Daoy (cell line): ENCODE results near the gene MIS18BP1. TPM values are rescaled to one million over a fixed set of nuclear protein-coding genes. Genes with fewer than 3 reads are reported as not detected.
"Not testable (repeated sequence)": the region's sequence is repeated elsewhere in the genome, so short reads cannot be mapped to it uniquely, and the experiment has no call there.

Source experiments
- DNase-seq: peaks from one replicate; pipeline ENCODE4 v3.0.0-alpha.2; 2015; ENCODE audit warnings: low read depth
- total RNA-seq: library from RNA; depleted of rRNA; stranded (reverse); fragments of >200 nt; shearing (Covaris generic); gene quantifications from 2 replicates; pipeline ENCODE4 v1.2.3, GENCODE V29; 2014

Gene MIS18BP1
- total RNA-seq, 1 experiment from 2014 or later, result 36.8 TPM

DNA sequence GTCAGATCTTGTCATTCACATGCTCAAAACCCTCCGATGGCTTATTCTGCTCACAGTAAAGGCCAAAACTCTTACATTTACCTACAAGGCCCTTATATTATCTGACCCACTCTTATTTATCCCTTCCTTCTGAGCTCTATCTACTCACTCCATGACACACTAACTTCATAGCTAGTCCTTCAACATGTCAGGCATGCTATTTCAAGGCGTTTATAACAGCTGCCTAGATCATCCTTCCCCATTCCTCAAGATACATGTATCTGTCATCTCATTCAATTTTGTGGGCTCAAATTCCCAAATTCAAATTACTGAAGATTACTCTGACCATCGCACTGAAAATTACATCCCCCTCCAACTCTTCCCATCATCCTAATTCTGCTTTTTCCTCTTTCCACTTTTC is 6.9 kb downstream of the MIS18BP1 start:
- no peak for DNase-seq

DNA sequence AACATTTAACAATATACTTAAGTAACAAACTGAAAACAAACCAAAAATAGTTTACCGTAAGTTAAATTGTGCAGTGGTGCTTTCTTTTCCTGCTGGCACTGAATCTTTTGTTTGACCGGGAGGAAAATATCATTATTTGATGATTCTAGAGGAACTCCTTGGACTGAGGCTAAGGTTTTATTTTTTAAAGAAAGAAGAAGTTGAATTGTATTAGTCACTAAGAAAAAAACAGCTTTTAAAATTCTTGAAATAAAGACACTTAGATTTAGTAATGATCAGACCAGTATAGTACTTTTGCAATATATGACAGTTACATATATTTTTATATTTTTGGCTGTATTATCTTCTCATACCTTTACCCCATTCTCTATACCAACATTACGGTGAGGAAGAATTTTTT is 10.3 kb downstream of the MIS18BP1 start:
- no peak for DNase-seq

DNA sequence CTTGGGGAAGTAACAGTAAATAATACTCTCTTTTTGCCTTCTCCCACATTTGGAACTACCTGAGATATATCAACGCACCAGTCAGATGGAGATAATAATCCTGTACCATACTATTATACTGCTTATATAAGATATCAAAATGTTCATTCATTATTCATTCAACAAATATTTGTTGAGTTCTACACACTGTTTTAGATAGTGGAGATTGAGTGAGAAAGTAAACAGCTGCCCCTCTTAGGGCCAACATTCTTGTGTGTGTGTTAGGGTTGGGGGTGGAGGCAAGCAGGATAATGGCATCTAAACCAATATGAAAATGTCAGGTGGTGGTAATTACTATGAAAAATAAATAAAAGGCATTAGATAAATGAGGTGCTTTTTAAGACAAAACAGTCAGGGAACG is 14.0 kb downstream of the MIS18BP1 start:
- no peak for DNase-seq

DNA sequence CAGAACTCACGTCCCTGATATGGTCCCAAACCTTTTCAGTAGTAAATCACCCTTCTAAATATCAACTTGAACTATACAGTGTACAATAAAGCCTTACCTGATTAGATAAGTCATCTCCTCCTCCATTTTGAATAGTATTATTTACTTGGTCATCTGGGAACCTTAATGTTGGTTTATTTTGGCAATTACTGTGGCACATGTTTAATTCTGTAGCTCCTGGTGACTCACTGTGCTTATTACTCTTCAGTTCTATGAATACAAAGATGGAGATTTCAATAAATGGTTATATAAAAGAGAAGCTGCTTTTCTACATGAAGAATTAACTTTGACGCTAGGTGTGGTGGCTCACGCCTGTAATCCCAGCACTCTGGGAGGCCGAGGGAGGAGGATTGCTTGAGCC is 25.4 kb downstream of the MIS18BP1 start:
- no peak for DNase-seq

DNA sequence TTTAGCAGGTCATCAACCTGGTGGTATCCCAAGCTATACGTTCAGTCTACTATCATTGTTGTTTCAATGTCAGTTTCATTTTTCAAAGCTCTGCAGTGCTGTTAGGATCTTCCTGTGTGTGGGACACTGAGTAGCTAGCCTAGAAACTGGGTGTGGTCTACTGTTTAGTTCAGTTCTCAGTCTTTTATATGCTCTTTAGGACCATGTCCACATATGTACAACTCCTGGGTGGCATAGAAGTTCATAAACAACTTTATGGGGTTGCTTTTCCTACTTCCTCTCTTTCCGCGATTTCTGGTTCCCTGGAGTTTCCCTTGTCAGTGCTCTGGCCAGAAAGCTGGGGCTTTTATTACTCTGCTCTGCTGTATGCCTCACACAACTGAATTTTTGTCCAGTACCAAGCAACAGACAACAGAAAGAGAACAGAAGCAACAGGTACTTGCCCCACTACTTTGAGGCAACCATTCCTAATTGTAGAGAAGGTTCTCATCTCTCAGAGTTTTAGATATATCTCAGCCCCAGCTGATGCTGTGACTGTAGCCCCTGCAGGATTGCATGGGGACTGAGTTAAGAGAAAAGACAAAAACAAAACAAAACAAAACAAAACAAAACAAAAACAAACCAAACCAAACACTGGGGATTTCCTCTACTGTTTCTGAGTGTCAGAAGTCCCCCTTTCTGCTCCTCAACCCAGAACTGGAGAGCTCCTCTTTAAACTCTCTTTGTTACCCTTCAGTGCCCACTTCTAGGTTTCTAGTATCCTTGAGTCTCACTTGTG is 30.3 kb downstream of the MIS18BP1 start:
- DNase-seq, result no peak

DNA sequence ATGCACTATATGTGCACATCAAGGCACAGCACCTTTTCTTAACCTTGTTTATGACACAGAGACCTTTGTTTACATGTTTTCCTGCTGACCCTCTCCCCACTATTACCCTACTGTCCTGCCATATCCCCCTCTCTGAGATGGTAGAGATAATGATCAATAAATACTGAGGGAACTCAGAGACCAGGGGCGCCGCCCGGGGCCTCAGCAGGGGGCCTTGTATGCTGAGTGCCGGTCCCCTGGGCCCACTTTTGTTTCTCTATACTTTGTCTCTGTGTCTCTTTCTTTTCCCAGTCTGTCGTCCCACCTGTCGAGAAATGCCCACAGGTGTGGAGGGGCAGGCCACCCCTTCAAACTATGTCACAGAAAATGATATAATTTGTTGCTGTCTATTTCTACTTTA is 38.7 kb downstream of the MIS18BP1 start:
- DNase-seq, result not testable (repeated sequence)

DNA sequence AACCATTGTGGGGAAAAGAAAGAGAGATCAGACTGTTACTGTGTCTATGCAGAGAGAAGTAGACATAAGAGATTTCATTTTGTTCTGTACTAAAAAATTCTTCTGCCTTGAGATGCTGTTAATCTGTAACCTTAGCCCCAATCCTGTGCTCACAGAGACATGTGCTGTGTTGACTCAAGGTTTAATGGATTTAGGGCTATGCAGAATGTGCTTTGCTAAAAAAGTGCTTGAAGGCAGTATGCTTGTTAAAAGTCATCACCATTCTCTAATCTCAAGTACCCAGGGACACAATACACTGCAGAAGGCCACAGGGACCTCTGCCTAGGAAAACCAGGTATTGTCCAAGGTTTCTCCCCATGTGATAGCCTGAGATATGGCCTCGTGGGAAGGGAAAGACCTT is 39.3 kb downstream of the MIS18BP1 start:
- DNase-seq, result not testable (repeated sequence)

DNA sequence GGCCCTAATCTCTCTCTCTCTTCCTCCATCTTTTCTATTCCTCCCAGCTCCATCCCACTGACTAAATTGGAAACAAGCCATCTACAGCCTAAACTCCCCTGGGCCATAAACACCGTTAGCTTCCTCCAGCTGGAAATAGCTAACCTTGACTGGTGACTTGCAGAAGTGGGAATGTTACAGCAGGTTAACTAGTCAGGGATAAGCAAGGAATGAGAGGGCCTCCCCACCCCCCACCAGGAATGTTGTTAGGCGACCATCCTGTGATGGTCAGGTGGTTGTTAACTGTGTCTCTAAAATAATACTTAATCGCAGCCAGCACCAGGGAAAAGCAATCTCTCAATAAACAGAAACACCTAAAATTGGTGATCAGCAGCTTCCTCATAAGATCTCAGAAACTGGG is 40.8 kb downstream of the MIS18BP1 start:
- DNase-seq, result no peak

DNA sequence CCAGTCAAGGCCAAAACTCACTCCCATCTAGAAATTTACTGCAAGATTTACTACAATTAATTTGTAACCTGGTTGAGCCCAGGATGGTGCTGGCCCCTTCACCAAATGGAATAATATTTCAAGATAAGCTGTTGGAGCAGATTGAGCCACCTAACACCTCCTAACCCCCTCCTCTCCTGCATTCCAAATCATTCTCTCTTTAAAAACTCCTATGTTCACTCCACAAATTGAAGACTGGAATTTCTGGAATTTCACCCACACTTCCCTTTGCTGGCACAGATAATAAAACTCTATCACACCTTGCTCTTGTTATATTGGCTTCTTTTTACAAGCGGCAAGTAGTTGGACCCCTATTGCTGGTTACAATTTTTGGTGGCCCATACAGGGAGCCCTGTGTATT is 41.7 kb downstream of the MIS18BP1 start:
- no peak for DNase-seq

DNA sequence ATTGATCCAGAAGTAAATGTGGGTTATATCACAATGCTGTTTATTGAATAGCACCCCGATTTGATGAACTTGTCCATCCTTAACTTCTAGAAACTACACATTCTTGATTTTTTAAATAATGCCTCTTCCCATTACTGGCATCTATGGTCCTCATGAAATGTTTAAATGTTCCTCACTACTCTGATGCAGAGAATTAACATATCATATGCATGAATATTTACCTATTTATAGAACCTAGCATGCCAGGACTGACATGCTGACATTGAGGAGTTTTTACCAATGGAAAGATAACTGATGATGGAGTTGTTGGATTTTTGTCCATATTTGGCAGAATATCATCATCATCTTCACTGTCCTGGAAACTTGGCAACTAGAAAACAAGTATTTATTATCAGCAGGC is 42.8 kb downstream of the MIS18BP1 start:
- no peak for DNase-seq

DNA sequence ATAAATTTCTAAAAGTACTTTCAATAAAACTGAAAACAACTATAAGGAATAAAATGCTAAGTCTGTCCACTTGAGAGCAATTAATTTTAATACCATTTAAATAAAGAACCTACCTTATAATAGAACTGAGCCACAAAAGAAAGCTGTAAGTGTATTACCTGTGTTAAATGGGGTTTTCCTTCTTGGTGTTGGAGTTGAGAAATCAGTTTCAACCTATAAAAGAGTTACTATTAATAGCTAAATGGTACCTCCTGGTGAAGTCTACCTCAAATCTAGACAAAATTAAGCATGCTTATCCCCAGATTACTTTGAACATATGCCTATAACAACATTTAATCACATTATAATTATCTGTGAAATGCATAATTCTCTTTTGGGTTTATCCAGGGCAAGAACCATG is 48.8 kb downstream of the MIS18BP1 start:
- no peak for DNase-seq

DNA sequence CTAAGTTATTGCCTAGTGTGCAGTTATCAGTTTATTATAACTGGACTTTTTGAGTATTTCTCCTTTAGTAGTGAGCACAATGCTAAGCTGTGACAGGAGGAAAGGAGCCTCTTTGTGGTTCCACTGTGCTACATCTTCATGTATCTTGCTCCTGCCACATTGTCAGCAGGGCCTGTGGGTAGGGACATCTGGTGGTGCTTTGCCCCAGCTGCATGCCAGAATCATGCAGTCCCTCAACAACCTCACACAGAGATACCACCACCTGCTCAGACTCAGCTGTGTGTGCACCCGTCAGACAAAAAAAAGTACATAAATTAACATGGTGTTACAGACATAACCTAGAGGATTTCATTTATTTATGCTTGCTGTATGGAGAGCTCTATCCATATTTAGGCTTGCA is 51.1 kb downstream of the MIS18BP1 start:
- no peak for DNase-seq

DNA sequence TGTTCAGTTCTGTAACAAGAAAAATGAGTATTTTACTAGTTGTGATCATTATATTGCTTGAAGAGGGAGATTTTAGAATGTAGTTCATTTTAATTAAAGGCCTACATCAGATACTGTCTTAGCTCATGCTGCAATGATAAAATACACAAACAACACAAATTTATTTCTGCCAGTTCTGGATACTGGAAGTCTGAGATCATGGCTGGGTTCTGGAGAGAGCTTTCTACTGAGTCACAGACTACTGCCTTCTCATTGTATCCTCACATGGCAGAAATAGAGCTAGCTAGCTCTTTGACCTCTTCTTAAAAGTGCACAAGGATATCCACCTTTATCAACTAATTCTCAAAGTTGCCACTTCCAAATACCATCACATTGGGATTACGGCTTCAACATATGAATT is 53.8 kb downstream of the MIS18BP1 start:
- DNase-seq, result peak; percentile 7

DNA sequence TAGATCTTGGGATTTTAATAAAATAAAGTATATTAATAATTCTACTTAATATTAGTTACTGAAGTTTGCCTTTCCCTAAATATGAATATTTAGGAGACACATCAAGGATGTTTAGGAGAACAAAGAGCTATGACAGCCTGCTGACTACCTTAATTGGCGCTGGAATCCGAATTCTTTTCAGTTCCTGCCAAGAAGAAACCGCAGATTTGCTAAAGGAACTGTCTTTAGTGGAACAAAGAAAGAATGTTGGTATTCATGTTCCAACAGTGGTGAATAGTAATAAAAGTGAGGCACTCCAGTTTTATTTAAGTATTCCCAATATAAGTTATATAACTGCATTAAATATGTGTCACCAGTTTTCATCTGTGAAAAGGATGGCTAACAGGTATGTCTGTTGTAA is 54.5 kb downstream of the MIS18BP1 start:
- DNase-seq, result peak; percentile 46

DNA sequence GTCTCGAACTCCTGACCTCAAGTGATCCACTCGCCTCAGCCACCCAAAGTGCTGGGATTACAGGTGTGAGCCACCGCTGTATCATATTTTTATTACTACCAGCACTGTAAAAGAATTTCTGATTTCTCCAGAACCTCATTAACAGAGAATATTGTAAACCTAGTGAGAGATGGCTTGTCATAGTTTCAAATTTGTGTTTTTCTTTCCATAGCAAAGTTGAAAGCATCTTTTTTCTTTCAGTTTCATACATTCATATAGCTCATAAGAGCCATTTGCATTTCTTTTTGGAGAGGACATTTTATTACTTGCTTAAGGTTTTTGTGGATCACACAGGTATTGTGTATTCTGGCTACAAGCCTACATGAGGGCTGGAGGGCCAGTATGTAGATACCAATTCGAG is 58.0 kb downstream of the MIS18BP1 start:
- DNase-seq, result no peak

DNA sequence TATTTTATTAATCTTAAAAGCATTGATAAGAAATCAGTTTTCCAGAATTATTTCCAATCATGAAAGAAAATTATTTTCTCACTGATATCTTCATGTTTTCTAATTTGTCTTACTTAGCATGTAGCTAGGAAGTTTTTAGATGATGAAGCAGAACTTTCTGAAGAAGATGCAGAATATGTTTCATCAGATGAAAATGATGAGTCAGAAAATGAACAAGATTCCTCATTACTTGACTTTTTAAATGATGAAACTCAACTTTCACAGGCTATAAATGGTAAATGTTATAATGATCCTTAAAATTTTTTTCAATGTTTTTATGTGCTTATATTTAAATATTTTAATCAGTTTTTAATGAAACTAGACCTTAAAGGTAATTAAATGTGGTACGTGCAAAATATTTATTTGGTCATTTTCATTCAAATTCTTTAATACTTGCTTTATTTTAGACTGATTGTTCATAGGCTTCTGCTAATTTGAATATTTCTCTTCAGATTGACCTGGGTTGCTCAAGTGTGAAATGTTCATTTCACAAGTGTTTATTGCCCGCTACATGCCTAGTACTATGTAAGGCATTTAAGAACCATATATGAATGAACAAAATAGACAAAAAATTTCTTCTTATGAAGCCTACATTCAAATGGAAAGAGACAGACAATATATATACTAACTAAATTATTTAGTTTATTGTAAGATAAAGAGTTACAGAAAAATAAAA is 67.7 kb downstream of the MIS18BP1 start:
- DNase-seq, result no peak

DNA sequence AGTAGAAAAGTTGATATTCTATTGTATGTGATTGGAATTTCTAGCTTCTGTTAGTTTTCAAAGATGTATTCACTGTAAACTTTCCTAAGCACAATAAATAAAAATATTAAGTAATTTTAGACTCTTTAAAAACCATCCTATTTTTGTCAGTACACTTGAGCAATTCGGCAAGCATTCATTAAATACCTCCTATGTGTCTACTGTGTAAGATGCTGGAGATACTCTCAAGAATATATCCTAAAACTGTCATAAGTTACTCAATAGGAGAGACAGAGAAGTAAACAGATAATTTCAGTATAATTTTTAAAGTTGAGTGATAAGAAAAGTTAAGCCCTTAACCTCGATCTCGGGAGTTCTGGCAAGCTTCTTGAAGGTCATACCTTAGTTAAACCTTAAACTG is 71.2 kb downstream of the MIS18BP1 start:
- no peak for DNase-seq

DNA sequence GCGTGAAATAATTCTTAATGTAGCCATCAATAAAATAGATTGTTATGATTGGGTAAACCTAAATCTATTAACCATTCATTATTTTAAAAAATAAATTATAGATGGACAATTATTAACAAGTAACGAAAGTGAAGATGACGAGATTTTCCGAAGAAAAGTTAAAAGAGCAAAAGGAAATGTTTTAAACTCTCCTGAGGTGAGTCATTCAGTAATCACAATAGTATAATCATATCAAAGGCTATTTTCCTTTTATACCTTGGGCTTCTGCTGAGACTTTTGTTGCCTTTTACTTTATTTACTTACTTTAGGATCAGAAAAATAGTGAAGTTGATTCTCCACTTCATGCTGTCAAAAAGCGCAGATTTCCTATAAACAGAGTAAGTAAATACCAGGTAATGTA is 71.7 kb downstream of the MIS18BP1 start:
- no peak for DNase-seq

DNA sequence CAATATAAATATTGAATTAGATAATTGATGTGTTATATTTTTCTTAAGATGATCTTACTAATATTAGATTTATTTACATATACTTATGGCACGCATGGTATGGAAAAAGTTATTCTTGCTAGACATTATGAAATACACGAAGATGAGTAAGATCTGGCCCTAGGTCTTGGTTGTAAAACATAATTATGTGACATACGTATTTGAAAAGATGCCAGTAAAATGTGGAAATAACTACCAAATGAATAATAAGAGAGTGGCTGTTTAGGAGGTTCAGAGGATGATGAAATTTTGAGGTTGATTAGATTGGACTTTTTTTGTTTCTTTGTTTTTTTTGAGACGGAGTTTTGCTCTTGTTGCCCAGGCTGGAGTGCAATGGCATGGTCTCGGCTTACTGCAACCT is 75.9 kb downstream of the MIS18BP1 start:
- DNase-seq, result no peak

DNA sequence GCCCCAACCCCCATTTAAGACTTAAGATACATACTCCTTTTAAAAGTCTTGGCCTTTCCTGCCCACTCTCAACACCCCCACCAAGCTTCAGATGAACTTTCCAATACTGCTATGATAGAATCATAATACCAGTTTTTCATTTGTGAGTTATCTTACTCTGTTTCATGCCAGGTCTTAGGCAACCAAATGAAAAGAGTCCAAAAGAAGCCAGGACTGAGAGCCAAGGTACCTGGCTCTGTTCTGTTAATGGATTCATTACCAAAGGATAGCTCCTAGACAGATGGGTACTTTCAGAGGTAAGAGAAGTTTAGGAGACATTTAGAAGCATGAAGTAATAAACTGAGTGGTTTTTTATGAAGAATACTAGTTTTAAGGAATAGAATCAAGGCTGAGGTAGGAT is 83.1 kb downstream of the MIS18BP1 start:
- no peak for DNase-seq

DNA sequence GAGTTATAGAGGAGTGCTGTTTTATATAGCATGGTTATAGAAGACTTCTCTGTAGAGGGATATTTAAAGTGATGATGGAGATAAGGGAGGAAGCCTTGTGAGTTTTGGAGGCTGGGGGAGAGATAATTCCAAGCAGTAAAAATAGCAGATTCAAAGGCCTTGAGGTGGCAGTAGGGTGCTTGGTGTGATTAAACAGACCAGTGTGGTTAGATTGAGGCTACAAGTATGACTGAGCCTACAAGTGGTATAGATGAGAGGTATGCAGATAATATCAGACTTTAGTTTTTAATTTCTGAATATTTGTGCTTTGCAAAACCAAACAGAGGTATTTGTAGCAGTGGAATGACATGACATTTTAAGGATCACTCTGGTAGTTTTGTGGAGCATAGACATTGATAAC is 96.9 kb downstream of the MIS18BP1 start:
- DNase-seq, result no peak
